Naive B cell (primary cell): Measurements from ENCODE around the gene IGFALS. TPM values are rescaled to one million over a fixed set of nuclear protein-coding genes. Genes with fewer than 3 reads are reported as not detected.

Experiments
- ATAC-seq, 2 donors: fragments of 150-1000 bp; cut with Tn5 transposase; 2 replicates each; pipeline ENCODE4 v1.10.0; 2021; ENCODE audit warnings: low read depth in 2 of 2, mild to moderate bottlenecking in 2 of 2, moderate library complexity in 2 of 2
- DNase-seq: peaks from one replicate; pipeline ENCODE4 v3.0.0; 2022
- H3K27ac Mint-ChIP-seq, 6 donors: one replicate each; pipeline ENCODE4 v1.8.0; 2020 to 2022; ENCODE audit warnings: mild to moderate bottlenecking in 6 of 6, mixed read lengths in 6 of 6, moderate library complexity in 5 of 6, inconsistent platforms in 2 of 6
- H3K27me3 Mint-ChIP-seq, 3 donors: one replicate each; pipeline ENCODE4 v1.8.0; 2021 to 2022; ENCODE audit warnings: mixed read lengths in 3 of 3, mild to moderate bottlenecking in 1 of 3
- H3K36me3 Mint-ChIP-seq, 2 donors: one replicate each; pipeline ENCODE4 v1.8.0; 2020 to 2022; ENCODE audit warnings: mixed read lengths in 2 of 2, inconsistent platforms in 1 of 2, mild to moderate bottlenecking in 1 of 2
- H3K4me1 Mint-ChIP-seq, 3 donors: one replicate each; pipeline ENCODE4 v1.8.0; 2020 to 2022; ENCODE audit warnings: mixed read lengths in 3 of 3, inconsistent platforms in 1 of 3, mild to moderate bottlenecking in 1 of 3, moderate library complexity in 1 of 3
- H3K4me3 Mint-ChIP-seq, 8 donors: one replicate each; pipeline ENCODE4 v1.8.0; 2020 to 2022; ENCODE audit warnings: mild to moderate bottlenecking in 8 of 8, mixed read lengths in 8 of 8, moderate library complexity in 8 of 8, inconsistent platforms in 2 of 8
- H3K9me3 Mint-ChIP-seq, 7 donors: one replicate each; pipeline ENCODE4 v1.8.0; 2020 to 2022; ENCODE audit warnings: mixed read lengths in 7 of 7, mild to moderate bottlenecking in 5 of 7, inconsistent platforms in 2 of 7, moderate library complexity in 1 of 7
- polyA plus RNA-seq, 6 donors: library from polyadenylated mRNA; unstranded; fragments of 300-500 nt; fragmentation: Illumina TruSeq; gene quantifications; one replicate each; pipeline ENCODE4 v1.2.3, GENCODE V29; 2021; ENCODE audit warnings: low read depth in 6 of 6

The IGFALS gene
- polyA plus RNA-seq, 6 donors from 2014 or later: 0.13 TPM; not detected in 5

DNA sequence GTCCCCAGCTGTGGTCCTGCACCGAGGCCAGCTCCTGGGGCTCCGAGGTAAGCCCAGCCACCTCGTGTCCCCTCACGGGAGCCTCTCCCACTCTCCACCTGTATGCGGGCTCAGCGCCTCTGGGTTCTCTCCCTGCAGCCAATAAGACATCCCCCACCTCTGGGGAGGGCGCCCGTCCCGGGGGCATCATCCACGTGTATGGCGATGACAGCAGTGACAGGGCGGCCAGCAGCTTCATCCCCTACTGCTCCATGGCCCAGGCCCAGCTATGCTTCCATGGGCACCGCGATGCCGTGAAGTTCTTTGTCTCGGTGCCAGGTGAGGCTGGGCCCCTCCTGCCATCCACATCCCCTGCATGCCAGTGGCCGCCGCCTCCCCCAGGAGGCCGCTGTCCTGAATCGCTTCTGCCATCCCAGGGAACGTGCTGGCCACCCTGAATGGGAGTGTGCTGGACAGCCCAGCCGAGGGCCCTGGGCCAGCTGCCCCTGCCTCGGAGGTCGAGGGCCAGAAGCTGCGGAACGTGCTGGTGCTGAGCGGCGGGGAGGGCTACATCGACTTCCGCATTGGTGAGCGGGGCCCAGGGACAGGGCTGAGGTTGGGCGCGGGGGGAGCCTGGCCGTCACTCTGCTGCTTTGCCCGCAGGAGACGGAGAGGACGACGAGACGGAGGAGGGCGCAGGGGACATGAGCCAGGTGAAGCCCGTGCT is 25.3 kb downstream of the IGFALS start:
- Mint-ChIP-seq H3K27me3 (no peaks in the 10 kb centered on the region), H3K27ac (peak overlapping the region in 2 of 6 donors; percentile 87 to 91), H3K4me3 (no peak overlapping the region), H3K4me1 (peaks cover 14 to 18% (median 16%) of the 10 kb centered on the region in 3 donors), H3K36me3 (no peaks in the 10 kb centered on the region), H3K9me3 (no peaks in the 10 kb centered on the region)
- DNase-seq: no peak
- no peak for ATAC-seq

DNA sequence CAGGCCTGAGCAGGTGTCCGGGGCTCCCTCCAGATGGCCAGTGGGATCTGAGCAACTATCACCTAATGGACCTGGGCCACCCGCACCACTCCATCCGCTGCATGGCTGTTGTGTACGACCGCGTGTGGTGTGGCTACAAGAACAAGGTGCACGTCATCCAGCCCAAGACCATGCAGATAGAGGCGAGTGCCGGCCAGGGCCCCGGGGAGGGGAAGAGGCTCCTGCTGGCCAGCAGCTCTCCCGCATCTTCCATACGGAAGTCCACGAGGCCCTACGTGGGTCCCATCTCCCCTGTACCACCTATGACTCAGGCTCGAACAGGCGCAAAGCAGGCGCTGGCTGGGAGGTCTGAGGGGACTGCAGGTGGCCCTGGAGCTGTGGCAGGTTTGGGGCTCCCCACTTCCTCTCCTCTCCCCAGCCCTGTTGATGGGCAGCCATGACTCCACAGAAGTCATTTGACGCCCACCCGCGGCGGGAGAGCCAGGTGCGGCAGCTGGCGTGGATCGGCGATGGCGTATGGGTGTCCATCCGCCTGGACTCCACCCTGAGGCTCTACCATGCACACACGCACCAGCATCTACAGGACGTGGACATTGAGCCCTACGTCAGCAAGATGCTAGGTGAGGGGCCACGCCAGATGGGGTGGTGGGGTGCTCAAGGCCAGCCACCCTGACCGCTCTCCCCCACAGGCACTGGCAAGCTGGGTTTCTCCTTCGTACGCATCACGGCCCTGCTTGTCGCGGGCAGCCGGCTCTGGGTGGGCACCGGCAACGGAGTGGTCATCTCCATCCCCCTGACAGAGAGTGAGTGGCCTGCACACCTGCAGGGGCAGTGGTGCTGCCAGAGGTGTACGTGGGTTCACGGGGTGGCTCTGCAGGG is 26.1 kb downstream of the IGFALS start:
- Mint-ChIP-seq H3K4me1 (peaks cover 12 to 18% (median 14%) of the 10 kb centered on the region in 3 donors), H3K27ac (peak overlapping the region in 1 of 6 donors; percentile 91), H3K4me3 (peak overlapping the region in 1 of 8 donors; percentile 43)

DNA sequence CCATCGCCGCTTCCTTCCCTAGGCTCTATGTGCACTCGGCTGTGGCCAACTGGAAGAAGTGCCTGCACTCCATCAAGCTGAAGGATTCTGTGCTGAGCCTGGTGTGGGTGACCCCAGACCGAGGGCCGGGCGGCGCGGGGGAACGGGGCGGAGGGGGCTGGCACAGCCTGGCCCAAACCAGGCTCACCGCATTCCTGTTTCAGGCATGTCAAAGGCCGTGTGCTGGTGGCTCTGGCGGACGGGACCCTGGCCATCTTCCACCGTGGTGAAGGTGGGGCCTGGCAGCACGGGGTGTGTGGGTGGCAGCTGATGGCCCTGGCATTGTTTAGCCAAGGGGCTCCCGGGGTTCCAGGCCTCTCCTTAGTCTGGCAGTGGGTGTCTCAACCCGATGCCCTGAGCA is 26.8 kb downstream of the IGFALS start:
- Mint-ChIP-seq H3K4me3 (no peak overlapping the region), H3K36me3 (no peaks in the 10 kb centered on the region), H3K9me3 (no peaks in the 10 kb centered on the region), H3K4me1 (peaks cover 6 to 11% (median 8%) of the 10 kb centered on the region in 3 donors), H3K27me3 (no peaks in the 10 kb centered on the region), H3K27ac (no peak overlapping the region)
- no peak for ATAC-seq
- DNase-seq: no peak

More for the DNA sequence above, 26.1 kb downstream of the IGFALS start:
- H3K27me3 Mint-ChIP-seq: no peaks in the 10 kb centered on the region
- no peaks in the 10 kb centered on the region for H3K9me3 Mint-ChIP-seq
- H3K36me3 Mint-ChIP-seq: no peaks in the 10 kb centered on the region
- ATAC-seq (no peak), DNase-seq (no peak)

DNA sequence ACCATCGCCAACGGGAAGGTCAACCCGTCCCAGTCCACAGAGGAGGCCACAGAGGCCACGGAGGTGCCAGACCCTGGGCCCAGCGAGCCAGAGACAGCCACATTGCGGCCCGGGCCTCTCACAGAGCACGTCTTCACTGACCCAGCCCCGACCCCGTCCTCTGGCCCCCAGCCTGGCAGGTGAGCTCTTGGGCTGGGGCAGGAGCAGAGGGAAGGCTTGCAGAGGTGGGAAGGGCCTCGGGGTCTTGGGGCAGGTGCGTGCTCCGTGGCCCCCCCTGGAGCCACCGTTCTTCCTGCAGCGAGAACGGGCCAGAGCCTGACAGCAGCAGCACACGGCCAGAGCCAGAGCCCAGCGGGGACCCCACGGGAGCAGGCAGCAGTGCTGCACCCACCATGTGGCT is 27.3 kb downstream of the IGFALS start:
- Mint-ChIP-seq H3K9me3 (no peaks in the 10 kb centered on the region), H3K27ac (no peak overlapping the region), H3K4me1 (peaks cover 5 to 10% (median 6%) of the 10 kb centered on the region in 3 donors), H3K36me3 (no peaks in the 10 kb centered on the region), H3K4me3 (no peak overlapping the region), H3K27me3 (no peaks in the 10 kb centered on the region)
- DNase-seq (no peak), ATAC-seq (no peak)

DNA sequence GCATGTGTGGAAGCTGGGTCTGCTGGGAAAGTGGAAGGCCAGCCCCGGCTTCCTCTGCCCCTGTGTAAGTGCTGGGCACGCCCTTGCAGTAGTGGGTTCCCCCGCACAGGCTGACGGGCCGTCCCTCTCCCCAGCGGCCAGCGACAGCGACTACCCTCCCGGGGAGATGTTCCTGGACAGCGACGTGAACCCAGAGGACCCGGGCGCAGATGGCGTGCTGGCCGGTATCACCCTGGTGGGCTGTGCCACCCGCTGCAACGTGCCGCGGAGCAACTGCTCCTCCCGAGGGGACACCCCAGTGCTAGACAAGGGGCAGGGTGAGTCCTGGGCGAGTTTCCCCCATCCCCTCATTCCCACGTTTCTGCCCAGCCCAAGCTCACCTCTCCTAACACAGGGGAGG is 27.7 kb downstream of the IGFALS start:
- DNase-seq (no peak), ATAC-seq (no peak)
- H3K27me3 Mint-ChIP-seq: no peaks in the 10 kb centered on the region
- H3K4me3 Mint-ChIP-seq: no peak overlapping the region
- H3K27ac Mint-ChIP-seq: no peak overlapping the region
- H3K36me3 Mint-ChIP-seq: no peaks in the 10 kb centered on the region
- no peaks in the 10 kb centered on the region for H3K9me3 Mint-ChIP-seq
- H3K4me1 Mint-ChIP-seq: peaks cover 5 to 10% (median 6%) of the 10 kb centered on the region in 3 donors

DNA sequence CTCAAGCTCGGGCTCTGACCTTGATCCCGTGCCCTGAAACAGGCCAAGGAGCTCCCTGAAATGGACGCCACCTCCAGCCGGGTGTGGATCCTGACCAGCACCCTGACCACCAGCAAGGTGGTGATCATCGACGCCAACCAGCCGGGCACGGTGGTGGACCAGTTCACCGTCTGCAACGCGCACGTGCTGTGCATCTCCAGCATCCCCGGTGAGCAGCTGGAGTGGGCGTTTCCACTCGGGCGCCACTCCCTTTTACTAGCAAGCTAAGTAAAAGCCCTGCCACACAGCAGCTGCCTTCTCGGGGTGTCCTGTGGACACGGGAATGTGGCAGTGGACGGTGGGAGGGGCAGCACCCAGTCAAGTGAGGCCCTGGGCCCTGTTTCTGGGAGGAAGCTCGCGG is 28.5 kb downstream of the IGFALS start:
- Mint-ChIP-seq H3K27me3 (no peaks in the 10 kb centered on the region), H3K4me3 (no peak overlapping the region), H3K9me3 (no peaks in the 10 kb centered on the region), H3K36me3 (no peaks in the 10 kb centered on the region), H3K27ac (no peak overlapping the region), H3K4me1 (peaks cover under 1 to 7% (median 2%) of the 10 kb centered on the region in 3 donors)
- DNase-seq (no peak), ATAC-seq (no peak)

DNA sequence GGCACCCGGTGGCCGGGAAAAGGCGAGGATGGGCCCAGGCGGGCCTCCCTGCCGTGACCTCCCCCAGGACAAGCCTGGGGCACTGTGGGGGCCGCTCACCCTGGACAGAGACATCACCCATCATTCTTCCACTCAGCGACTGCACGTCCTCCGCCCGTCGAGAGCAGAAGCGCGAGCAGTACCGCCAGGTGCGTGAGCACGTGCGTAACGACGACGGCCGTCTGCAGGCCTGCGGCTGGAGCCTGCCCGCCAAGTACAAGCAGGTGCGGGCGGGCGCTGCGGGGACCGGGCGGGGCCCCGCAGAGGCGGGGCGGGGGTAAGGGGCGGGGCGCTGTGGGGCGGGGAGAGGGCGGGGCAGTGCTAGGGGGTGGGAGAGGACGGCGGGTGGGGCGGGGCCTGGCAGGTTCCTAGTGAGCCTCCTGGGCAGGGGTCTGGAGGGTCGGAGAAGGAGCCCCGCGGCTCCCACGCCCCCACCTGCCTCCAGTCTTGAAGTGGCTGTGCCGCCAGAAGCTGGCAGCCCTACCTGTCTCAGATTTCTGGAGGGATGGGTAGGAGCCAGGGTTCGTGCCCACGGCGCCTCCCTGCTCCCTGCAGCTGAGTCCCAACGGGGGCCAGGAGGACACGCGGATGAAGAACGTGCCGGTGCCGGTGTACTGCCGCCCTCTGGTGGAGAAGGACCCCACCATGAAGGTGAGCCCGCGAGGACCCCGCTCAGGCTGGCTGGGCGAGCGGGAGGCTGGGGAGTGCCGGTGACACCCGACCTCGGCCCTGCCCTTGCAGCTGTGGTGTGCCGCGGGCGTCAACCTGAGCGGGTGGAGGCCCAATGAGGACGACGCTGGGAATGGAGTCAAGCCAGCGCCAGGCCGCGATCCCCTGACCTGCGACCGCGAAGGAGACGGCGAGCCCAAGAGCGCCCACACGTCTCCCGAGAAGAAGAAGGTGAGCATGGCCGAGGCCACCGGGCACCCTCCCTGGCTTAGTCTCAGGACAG is 29.7 kb downstream of the IGFALS start:
- no peaks in the 10 kb centered on the region for H3K27me3 Mint-ChIP-seq
- H3K36me3 Mint-ChIP-seq: no peaks in the 10 kb centered on the region
- peaks cover 0 to 5% (median 0%) of the 10 kb centered on the region in 3 donors for H3K4me1 Mint-ChIP-seq
- DNase-seq (no peak), ATAC-seq (no peak)
- no peaks in the 10 kb centered on the region for H3K9me3 Mint-ChIP-seq
- no peak overlapping the region for H3K27ac Mint-ChIP-seq
- H3K4me3 Mint-ChIP-seq: no peak overlapping the region

DNA sequence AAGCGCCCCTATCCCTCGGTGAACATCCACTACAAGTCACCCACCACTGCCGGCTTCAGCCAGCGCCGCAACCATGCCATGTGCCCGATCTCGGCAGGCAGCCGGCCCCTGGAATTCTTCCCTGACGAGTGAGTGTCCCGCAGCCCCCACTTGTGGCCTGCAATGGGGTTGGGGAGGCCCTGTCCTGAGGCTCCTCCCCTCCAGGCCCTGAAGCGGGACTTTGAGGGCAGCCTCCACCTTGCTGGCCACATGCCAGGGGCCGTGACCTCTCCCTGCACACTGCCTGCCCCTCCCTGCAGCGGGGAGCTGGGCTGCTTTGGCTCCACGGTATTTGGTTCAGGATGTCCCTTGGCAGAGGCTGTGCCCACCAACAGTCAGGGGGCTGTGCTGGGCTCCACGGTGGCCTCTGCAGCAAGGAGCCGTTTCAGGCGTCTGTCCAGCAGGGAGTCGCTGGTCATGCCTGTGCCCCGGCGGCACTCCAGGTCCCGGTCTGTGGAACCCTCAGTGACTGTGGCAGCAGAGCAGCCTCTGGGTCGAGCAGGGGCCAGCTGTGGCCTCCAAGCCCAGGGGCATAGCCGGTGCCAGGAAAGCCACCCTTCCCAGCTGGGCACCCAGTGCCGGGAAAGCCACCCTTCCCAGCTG is 30.5 kb downstream of the IGFALS start:
- Mint-ChIP-seq H3K4me3 (no peak overlapping the region), H3K4me1 (no peaks in the 10 kb centered on the region), H3K36me3 (no peaks in the 10 kb centered on the region), H3K9me3 (no peaks in the 10 kb centered on the region), H3K27ac (peak overlapping the region in 2 of 6 donors; percentile 26 to 82), H3K27me3 (no peaks in the 10 kb centered on the region)
- ATAC-seq: no peak
- no peak for DNase-seq

DNA sequence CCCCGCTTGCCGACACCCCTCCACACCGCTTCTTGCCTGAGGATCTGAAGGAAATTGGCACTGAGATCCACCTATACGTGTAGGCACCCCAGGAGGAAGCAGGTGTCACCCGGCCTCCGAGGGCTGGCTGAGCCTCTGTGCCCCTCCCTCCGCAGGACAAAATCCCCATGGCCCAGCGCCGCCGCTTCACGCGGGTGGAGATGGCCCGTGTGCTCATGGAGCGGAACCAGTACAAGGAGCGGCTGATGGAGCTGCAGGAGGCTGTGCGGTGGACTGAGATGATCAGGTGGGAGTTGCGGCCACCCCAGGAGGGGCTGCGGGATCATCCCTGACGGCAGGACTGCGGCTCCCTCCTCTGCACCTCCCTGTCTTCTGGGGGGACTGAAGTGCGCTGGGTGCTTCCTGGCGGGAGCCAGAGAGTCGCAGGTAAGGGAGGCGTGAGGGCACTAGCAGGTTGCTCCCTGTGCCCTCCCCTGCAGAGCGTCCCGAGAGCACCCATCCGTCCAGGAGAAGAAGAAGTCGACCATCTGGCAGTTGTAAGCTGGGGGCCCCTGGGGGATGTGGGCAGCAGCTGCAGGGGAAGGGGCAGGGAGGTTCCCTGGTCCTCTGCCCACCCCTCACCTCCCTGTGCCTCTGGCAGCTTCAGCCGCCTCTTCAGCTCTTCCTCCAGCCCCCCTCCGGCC is 31.2 kb downstream of the IGFALS start:
- DNase-seq (no peak), ATAC-seq (no peak)
- H3K4me1 Mint-ChIP-seq: no peaks in the 10 kb centered on the region
- H3K27ac Mint-ChIP-seq: peak overlapping the region in 2 of 6 donors; percentile 26 to 83
- H3K36me3 Mint-ChIP-seq: no peaks in the 10 kb centered on the region
- no peak overlapping the region for H3K4me3 Mint-ChIP-seq
- H3K9me3 Mint-ChIP-seq: no peaks in the 10 kb centered on the region
- H3K27me3 Mint-ChIP-seq: no peaks in the 10 kb centered on the region

DNA sequence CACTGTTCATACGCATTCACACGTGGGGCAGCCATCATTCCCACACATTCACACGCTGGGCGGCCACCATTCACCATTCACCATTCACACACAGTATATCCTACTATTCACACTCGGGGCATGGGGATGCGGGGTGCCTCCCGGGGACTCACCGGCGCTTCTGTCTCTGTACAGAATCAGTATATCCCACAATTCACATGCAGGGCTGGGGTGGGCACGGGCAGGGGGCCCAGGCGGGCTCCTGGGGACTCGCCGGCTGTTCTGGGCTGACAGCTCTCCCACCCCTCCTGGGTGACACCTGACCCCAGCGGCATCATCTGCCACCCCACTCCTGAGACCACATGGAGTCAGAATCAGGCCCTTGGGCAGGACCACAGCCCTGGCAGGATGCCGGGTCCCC is 31.8 kb downstream of the IGFALS start:
- Mint-ChIP-seq H3K36me3 (no peaks in the 10 kb centered on the region), H3K27ac (peak overlapping the region in 2 of 6 donors; percentile 64 to 83), H3K9me3 (no peaks in the 10 kb centered on the region), H3K4me3 (no peak overlapping the region), H3K4me1 (no peaks in the 10 kb centered on the region), H3K27me3 (no peaks in the 10 kb centered on the region)
- ATAC-seq: no peak
- no peak for DNase-seq

DNA sequence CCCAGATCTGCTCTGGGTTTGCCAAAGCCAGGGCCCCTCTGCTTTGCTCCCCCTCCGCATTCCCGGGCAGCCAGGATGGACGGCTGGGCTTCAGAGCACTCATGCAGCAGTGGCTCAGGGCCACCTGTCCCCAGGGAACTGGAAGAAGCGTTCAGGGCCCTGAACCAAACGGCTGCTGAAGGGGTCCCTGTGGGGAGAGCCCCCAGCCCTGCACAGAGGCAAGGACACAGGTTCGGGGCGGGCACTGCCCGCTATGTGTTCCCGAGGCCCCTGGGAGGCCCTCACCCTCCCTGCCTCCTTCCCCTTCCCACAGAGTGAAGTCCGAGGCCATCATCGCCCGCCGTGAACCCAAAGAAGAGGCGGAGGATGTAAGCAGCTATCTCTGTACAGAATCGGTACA is 32.6 kb downstream of the IGFALS start:
- ATAC-seq: no peak
- Mint-ChIP-seq H3K9me3 (no peaks in the 10 kb centered on the region), H3K4me3 (no peak overlapping the region), H3K27ac (peak overlapping the region in 1 of 6 donors; percentile 64), H3K36me3 (no peaks in the 10 kb centered on the region), H3K4me1 (no peaks in the 10 kb centered on the region), H3K27me3 (no peaks in the 10 kb centered on the region)
- DNase-seq: no peak

DNA sequence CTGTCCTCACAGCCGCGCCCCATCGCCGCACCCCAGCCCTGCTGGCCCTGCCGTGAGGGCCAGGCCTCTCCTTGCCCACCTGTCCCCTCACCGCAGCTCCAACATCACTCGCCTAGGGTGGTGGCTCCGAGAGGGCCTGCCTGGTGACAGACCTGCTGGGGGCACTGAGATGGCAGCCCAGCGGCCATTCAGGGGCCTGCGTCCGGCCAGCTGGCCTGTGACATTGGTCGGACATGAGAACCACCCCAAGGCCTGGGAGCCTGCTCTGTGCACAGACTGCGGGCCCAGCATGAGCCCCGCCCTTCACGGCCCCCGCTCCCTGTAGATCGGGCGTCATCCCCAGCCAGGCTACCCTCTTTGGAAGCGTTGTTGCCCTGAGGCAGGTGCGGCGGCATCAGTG is 34.0 kb downstream of the IGFALS start:
- Mint-ChIP-seq H3K27ac (peak overlapping the region in 2 of 6 donors; percentile 47 to 50), H3K4me1 (no peaks in the 10 kb centered on the region), H3K9me3 (no peaks in the 10 kb centered on the region), H3K27me3 (no peaks in the 10 kb centered on the region), H3K4me3 (no peak overlapping the region), H3K36me3 (no peaks in the 10 kb centered on the region)
- DNase-seq (no peak), ATAC-seq (no peak)
